Activated CD4-positive, alpha-beta T cell treated with anti-CD3 and anti-CD28 coated beads, Interleukin-2, amount 50 U/mL, for 48 hours (primary cell): Measurements from ENCODE around the gene LPIN2.
"Not testable (repeated sequence)": the region's sequence is repeated elsewhere in the genome, so short reads cannot be mapped to it uniquely, and the experiment has no call there.

Experiments used
- DNase-seq, 2 experiments: peaks; one replicate each; pipeline ENCODE4 v3.0.0-alpha.2; 2020

LPIN2 gene

DNA sequence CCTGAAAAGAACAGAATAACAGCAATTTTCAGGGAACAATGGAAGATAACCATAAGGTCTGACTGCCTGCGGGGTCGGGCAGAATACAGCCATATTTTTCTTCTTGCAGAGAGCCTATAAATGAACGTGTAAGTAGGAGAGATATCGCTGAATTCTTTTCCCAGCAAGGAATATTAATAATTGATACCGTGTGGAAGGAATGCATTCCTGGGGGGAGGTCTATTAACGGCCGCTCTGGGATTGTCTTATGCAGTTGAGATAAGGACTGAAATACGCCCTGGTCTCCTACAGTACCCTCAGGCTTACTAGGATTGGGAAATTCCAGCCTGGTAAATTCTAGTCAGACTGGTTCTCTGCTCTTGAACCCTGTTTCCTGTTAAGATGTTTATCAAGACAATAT, 9.2 kb downstream of the LPIN2 start:
- DNase-seq = not testable (repeated sequence)

DNA sequence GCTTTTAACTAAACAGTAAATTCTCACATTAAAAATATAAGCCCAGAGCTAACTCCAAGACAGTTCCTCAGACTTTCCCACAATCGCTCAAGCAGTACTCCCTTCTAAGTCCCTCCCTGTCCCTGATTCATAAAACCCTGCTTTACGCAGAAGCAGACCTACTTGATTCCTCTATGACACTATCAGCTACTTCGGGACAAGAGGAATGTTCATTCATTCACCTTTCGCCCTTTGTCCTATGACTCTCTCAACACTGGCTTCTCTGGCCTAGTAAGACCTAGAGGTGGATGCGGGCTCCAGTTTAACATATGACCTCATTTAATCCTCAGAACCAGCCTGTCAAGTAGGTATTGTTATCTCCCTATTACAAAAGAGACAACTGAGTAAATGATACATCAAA, 10.2 kb downstream of the LPIN2 start:
- no peak for DNase-seq

DNA sequence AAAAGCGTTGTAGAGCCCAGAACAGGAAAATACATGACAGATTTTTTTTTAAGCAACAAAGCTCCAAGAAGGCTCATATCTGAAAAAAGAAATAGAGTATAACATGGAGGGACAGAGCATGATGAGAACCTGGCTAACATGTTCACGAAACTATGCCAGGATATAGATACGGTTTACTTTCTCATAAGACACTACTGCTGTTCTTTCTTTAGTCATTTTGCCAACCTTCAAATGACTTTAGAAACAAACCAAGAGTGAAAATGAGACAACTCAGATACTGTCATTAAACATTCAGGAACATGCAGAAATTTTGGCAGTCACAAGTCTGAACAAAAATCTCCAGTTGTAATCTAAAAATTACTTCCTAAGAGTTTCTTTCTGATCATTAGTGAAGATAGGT, 14.3 kb downstream of the LPIN2 start:
- DNase-seq = no peak

DNA sequence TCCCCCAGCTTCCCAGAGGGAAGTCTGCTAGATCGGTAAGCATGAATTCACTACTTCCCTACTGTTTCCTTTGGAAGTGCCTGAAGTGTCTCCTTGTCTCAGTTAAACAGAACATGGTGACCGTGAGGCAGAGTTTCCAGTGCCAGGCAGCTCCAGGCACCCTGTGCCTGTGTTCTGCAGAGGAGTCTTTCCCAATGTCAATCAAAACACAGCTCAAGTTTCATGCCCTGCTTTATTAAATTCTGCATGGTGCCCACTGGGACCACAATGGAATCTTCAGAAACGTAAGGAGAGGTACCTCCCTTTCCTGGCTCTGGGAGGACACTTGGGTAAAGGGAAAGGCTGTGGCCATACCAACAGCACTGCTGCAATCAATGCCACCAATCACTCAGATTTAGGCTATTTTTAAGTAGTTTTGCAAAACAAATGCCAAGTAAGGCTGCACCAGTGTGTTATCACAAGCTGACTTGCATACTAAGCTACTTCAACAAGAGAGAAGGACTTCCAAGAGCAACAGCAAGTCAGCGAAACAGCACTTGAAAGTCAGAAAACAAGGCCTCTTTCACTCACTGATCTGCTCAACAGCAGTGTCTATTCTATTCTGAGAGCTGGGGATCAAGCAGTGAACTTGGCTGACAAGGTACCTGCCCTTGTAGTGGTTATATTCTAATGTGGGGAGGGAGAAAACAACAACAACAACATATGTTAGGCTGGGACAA, 14.9 kb downstream of the LPIN2 start:
- no peak for DNase-seq

DNA sequence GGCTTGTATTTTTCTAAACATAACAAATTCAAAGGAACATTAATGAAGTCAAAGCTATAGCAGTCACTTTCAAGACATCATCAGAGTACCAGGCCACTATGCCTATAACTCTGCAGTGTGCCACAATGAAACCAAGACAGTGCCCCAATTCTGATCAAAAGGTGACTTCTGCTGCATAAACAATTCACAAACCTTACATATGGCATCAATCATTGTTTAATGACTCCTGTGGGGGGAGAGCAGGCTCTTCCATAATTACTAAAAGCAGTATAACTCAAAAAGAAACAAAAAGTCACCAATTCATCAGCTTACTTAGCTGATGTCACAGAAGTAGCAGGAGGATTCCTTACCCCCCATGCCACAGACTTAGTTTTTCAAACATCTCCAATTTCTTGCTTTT, 15.5 kb downstream of the LPIN2 start:
- no peak for DNase-seq

DNA sequence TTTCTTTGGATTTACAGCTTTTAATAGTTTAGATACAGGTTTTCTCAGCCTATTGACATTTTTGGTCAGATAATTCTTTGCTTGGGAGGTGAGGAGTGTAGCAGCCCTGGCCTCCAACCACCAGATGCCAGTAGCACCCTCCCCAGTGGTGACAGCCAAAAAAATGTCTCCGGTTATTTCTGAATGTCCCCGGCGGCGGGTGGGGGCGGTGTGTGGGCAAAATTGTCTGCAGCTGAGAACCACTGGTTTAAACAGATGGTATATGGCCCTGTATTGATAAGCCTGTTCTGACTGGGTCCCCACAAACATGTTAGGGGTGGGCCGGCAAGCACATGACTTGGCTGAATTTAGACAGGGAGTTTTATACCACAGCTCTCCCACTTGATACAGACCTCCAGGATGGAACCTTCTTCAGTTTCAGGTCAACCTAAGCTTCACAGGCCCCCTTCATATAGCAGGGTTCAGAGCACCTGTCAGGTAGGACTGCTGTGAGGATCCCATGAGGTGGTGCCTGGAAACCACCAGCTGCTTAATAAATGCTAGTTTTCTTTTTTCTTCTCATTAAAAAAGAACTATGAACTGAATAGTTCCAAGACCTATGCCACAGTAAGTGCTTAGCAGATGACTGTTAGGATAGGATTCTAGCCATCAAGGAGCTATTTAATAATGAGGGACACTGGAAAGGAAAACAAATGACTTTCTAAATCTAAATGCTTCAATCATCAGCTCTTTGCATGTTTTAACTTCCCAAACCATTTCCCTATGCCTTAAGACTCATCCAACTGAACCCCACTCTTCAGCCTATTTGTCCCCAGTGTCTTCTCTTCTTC, 18.1 kb downstream of the LPIN2 start:
- DNase-seq = peak; percentile 69 to 79

DNA sequence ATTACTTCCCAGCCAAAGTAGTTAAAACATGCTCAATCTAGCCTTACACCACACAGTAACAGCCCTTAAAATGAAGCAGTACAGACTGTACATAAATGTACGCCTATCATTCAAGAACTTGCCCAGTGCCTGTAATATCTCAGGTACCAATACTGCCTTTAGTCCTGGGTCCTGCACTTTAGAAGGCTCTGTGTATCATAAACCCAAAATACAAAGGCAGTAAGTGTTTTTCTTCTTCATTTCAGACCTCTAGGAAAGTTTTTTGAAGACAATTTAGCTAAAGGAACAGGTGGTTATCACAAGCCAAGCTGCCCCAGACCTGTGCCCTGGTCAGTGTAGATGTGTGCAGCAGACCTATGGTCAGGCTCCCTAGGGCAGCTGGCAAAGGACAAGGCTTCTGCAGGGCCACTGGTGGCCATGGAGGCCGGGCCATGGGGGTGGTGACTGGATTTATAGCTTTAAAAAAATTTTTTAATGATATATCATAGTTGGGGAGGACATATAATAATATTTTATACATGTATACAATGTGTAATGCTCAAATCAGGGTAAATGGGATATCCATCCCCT, 18.8 kb downstream of the LPIN2 start:
- no peak for DNase-seq

DNA sequence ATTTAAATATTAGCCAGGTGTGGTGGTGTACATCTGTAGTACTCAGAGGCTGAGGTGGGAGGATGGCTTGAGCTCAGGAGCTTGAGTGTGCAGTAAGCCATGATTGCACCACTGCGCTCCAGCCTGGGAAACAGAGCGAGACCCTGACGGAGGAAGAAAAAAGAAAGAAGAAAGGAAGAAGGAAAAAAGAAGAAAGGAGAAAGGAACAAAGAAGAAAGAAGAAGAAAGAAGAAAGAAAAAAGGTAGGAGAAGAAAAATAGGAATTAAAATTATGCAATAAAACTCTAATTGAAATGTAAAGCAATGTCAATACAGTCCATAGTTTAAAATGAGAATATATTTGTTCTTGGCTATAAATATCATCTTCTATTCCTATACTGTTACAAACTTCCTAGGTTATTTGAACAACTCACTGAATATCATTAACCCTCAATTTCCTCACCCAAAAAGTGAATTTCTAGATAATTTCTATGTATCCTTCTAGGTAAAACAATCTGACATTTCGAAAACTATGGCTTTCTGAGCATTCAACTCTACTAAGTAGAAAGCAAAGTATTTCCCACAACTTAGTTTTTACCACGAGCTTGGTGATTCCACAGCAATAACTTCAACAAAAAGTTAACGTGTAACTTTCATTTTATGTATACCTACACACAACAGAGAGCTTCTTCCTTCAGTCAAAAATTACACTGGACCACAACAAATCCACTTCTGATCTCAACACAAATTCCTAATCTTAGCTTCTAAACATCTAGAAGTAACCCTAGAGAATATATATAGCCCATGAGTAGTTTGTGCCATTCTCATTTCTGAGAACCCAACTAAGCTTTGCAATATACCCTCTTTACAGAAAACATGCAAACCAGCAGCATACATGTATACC, 19.7 kb downstream of the LPIN2 start:
- DNase-seq = no peak

DNA sequence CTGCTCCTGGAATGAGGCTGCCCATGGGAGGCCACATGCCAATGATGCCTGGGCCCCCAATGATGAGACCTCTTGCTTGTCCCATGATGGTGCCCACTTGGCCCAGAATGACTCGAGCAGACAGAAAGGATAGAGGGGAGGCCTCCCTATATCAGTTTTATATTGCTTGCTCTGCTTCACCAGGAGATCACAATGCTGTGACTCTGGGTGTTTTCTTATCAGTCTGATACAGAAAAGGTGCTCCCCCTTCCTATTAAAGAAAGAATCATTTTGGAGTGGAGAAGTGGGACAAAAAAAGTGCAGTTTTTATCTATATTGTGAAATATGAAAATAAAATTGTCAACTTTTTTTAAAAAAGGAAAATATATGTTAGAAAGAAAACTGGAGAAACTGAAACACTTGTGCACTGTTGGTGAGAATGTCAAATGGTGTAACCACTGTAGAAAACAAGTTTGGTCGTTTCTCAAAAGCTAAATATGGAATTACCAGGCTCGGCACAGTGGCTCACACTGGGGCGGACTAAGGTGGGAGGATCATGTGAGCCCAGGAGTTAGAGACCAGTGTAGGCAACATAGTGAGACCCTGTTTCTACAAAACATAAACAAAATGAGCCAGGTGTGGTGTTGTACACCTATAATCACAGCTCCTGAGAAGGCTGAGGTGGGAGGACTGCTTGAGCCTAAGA, 21.8 kb downstream of the LPIN2 start:
- no peak for DNase-seq

DNA sequence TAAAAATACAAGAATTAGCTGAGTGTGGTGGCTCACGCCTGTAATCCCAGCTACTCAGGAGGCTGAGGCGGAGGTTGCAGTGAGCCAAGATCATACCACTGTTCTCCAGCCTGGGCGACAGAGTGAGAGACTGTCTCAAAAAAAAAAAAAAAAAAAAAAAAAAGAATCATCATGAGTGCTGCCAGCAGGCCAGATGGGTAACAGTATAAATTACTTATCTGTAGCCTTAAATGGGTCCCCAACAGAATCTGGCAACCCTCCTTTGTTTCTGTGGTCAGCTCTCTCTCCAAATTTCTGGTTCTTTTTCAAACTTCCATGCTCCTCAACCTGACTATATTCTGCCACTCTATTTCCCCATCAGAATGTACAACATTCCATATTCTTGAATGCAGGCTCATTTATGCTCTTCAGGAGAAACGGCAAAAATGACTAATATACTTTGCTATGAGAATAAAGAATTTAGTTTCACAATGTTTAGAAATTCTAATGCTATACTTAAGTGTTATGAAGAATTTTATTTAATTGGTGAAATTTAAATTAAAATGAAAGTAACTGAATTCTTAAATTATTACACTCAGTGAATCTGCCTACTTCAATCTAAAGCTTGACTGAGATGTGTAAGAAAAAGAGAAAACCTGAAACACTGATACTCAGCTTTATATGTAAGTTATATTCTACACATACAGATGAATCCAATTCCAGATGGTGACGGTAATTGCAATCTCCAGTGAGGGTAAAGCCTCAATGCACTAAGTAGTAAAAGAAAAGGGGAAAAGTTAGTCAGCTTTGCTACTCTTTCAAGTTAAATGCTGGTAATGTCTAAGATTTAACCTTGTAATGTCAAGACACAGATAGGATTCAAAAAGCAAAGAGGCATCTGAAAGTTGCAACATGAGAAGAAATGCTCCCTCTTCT, 24.8 kb downstream of the LPIN2 start:
- no peak for DNase-seq

DNA sequence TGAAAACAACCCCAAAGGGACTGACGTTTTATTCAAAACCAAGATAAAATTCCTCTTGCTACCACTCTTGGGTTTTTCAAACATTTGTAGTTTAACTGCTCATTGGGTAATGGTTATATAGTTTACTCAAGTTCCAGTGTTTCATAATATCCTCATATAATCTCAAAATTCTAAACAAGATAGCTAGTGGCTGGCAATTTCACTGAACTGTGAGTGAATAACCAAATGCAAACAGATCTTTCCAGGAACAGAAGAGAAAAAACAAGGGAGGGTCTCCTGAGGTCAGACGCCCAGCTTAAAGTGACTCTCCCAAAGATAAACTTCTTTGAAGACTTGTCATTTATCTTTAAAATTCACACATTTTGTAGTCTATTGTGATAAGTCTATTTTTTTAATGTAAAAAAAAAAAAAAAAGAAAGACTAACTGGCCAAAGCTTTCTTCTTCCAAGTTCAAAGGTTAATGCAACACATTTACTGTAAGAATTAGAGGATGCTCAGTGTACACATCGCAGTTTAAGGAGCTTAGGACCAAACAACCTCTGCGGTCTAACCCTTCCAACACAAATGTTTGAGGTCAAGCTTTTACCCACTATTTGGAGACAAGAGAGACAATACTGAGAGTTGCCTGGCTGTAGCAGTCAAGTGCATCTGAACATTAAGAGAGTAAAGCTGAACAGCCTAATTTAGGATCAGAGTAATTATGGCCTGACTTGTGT, 26.6 kb downstream of the LPIN2 start:
- no peak for DNase-seq

DNA sequence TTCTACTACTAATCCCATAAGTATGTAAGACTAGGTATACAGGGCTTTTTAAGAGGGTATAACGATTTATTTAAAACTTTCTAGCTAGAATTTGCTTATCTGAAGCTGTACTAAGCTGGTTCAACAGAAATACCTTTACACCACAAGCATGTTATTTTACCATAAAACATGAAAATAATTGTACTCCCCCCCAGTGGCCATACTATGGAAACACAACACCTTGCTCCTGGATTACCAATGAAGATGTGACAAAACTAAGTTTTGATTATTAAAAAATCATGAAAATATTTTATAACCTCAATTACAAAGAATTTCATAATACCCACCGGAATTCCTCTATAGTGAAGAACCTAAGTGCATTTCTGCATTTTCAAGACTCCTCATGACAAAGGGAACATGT, 27.3 kb downstream of the LPIN2 start:
- no peak for DNase-seq

DNA sequence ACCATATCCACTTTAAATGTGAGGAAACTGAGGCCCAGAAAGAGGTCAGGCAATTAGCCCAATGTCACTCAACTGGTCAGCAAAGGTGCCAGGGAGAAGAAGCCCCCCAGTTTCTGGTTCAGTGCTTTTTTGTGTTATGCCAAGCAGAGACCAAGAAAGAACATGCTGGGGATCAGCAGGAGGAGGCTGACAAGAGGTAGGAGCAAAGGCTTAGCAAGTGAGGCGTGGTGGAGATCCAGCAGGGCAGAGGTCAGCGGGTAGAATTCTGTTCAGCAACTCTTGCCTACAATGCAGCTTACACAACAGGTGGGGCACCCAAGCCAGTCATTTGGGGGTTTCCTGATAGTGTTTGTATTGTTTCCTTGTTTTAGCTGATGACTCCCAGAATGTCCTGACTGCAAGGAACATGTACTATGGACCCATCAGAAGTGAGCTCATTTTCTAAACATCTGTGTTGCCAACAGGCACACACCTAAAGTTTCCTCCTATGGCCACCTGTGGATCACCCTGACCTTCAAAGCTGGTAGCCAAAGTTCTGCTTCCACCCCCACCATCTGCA, 28.2 kb downstream of the LPIN2 start:
- no peak for DNase-seq

DNA sequence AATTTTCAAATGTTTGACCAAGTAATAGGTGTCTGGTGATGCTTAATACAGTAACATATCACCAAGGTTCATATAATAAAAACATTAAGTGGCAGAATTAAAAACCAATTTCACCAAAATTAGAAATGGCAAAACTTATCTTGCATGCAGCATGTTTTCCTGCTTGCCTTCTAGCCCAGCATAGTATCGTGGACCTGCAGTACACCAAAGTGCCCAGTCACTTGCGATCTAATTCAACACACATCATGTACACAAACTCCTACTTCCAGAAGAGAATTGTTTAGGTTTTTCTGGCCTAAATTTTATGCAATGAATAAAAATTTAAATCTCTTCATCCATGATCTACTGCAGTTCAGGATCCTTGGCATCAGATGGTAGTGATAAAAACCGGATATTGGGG, 28.9 kb downstream of the LPIN2 start:
- no peak for DNase-seq

DNA sequence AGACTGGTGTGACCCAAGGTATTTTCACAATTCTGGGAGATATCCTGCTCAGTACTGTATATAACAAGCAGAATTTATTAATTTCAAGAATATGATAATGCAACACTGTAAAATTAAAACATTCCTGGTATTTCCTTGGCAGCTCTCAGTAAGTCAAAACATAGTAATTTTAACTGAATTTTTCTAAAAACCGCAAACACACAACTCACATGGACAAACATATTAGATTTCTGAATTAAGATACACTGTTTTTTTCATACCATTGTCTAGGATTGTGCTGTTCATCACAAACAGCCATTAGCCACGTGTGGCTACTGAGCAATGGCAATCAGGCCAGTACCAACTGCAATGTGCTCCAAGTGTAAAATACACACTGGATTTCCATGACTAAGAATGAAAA, 29.6 kb downstream of the LPIN2 start:
- DNase-seq = no peak

DNA sequence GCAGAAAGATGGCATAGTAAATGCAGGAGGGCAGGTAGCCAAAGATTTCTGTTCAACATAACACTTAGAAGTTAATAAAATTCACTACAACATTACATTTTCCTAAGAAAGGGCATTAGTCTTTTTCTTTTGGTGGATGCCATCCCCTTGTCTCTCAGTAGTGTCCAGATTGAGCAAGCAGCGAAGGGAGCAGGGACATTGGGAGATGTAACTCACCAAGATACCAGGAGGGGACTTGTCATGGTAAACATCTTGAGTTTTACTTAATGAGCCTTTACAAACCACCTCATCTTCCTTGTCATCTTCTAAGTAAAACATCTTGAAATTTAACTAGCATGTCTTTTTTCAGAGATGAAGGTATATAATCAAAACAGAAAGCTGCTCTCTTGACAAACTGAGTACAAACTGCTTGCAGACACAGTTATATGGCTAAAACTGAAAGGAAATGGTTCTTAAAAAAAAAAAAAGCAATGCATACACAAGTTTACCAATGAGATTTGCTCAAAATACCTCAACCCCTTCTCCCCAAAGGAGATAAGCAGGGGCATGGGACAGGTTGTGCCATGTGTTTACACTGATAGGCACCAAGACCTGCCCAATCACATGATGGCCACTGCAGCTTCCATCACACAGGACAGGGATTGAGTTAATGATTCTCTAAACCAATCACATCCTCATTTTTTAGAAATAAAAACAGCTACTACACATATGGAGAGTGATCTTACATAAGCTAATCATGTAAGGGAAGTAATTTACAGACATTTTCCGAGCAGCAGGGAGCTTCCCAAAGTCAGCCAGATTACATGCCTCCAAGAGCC, 30.3 kb downstream of the LPIN2 start:
- DNase-seq = no peak

DNA sequence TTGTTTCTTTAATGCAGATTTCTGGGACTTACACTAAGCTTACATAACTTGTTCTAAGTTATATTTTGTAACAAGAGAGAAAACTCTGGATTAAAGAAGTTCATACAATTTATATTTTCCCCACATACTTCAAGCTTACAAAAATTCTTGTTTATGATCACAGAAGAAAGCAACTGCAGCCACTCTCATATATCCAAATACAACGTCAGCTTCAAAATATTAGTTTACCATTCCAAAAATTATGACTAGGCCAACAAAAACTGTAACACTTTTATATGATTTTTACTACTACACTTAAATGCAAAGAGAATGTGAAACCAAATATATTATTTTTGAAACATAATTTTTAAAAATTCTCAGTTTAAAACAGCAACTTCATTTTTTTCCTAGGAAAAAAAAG, 30.9 kb downstream of the LPIN2 start:
- no peak for DNase-seq

DNA sequence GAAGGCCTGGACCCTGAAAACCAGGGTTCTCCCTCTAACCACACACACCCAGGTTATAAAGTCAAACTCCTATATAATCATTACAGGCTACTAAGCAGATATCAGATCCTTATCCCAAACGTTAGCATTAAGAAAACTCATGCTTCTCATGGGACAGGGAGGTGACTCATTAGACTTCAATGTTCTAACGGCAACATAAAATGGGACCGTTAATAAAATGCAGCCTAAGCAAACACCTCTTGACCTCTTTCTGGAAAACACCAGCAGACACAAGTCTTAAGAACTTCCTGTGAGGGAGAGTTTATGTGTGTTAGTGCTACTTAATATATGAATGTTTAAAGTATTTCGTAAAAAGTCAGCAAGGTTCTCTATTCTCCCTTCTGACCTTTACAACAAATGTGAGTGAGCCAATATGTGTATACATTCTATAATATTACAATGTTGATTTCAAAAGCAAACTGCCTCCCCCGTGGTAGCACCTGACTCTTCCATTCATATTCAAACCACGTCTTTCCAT, 31.7 kb downstream of the LPIN2 start:
- no peak for DNase-seq
